ENCODE measurements around the gene TMED1.

The TMED1 gene

GRCh38 chr19:10796653-10797052 is 39.4 kb downstream of the TMED1 start:
- Histone ChIP-seq H3K4me3 (replicated peaks; ENCODE audit: insufficient read depth, low read length) (no peak overlapping the region), H3K27me3 (ENCODE audit: insufficient read depth, poor library complexity, severe bottlenecking) (no peaks in the 10 kb centered on the region), H3K27ac (replicated peaks) (no peak overlapping the region)
- DNase-seq (ENCODE audit: low read depth in 1 of 2, low spot score in 1 of 2) = no peak
- TF ChIP-seq POLR2AphosphoS5 (IDR thresholded peaks at IDR 0.05; ENCODE audit: low read depth) = no peak
- TF ChIP-seq, protein P1, sequence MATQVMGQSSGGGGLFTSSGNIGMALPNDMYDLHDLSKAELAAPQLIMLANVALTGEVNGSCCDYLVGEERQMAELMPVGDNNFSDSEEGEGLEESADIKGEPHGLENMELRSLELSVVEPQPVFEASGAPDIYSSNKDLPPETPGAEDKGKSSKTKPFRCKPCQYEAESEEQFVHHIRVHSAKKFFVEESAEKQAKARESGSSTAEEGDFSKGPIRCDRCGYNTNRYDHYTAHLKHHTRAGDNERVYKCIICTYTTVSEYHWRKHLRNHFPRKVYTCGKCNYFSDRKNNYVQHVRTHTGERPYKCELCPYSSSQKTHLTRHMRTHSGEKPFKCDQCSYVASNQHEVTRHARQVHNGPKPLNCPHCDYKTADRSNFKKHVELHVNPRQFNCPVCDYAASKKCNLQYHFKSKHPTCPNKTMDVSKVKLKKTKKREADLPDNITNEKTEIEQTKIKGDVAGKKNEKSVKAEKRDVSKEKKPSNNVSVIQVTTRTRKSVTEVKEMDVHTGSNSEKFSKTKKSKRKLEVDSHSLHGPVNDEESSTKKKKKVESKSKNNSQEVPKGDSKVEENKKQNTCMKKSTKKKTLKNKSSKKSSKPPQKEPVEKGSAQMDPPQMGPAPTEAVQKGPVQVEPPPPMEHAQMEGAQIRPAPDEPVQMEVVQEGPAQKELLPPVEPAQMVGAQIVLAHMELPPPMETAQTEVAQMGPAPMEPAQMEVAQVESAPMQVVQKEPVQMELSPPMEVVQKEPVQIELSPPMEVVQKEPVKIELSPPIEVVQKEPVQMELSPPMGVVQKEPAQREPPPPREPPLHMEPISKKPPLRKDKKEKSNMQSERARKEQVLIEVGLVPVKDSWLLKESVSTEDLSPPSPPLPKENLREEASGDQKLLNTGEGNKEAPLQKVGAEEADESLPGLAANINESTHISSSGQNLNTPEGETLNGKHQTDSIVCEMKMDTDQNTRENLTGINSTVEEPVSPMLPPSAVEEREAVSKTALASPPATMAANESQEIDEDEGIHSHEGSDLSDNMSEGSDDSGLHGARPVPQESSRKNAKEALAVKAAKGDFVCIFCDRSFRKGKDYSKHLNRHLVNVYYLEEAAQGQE (IDR thresholded peaks at IDR 0.05; ENCODE audit: insufficient replicate concordance, low read depth) = no peak
- no peak for TF ChIP-seq SPI1 (IDR thresholded peaks at IDR 0.05; ENCODE audit: borderline replicate concordance, low read depth)
- no peak for TF ChIP-seq CTCF (IDR thresholded peaks at IDR 0.05; ENCODE audit: insufficient read depth, low read length)
- no peak for TF ChIP-seq GABPA (IDR thresholded peaks at IDR 0.05; ENCODE audit: low read depth)

GRCh38 chr19:10789866-10790265 is 46.1 kb downstream of the TMED1 start:
- no peaks in the 10 kb centered on the region for H3K27me3 ChIP-seq (ENCODE audit: insufficient read depth, poor library complexity, severe bottlenecking)
- no peak for DNase-seq (ENCODE audit: low read depth in 1 of 2, low spot score in 1 of 2)
- no peak overlapping the region for H3K4me3 ChIP-seq (replicated peaks; ENCODE audit: insufficient read depth, low read length)
- TF ChIP-seq, protein P1 (IDR thresholded peaks at IDR 0.05; ENCODE audit: insufficient replicate concordance, low read depth) = no peak
- H3K27ac ChIP-seq (replicated peaks) = no peak overlapping the region

DNA sequence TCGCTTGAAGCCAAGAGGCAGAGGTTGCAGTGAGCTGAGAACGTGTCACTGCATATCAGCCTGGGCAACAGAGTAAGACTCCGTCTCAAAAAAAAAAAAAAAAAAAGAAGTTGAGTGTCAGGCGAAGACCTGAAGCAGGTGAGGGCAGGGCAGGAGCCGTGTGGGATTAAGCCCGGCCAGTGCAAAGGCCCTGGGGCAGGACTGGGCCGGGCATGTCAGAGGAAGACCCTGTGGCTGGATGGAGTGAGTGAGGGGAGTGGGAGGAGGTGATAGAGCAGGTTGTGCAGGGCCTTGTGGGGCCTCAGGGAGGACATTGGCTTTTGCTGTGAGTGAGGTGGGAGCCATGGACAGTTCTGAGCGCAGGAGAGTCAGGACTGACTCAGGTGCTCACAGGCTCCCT is 47.9 kb downstream of the TMED1 start:
- TF ChIP-seq CTCF (IDR thresholded peaks at IDR 0.05; ENCODE audit: insufficient read depth, low read length) (no peak), POLR2AphosphoS5 (IDR thresholded peaks at IDR 0.05; ENCODE audit: low read depth) (no peak), GABPA (IDR thresholded peaks at IDR 0.05; ENCODE audit: low read depth) (no peak), SPI1 (IDR thresholded peaks at IDR 0.05; ENCODE audit: borderline replicate concordance, low read depth) (no peak)
- TF ChIP-seq, protein P1 (IDR thresholded peaks at IDR 0.05; ENCODE audit: insufficient replicate concordance, low read depth) = no peak
- Histone ChIP-seq H3K27ac (replicated peaks) (no peak overlapping the region), H3K4me3 (replicated peaks; ENCODE audit: insufficient read depth, low read length) (no peak overlapping the region), H3K27me3 (ENCODE audit: insufficient read depth, poor library complexity, severe bottlenecking) (no peaks in the 10 kb centered on the region)
- no peak for DNase-seq (ENCODE audit: low read depth in 1 of 2, low spot score in 1 of 2)

GRCh38 chr19:10784257-10784656 is 51.8 kb downstream of the TMED1 start:
- no peak for TF ChIP-seq GABPA (IDR thresholded peaks at IDR 0.05; ENCODE audit: low read depth)
- no peak for TF ChIP-seq CTCF (IDR thresholded peaks at IDR 0.05; ENCODE audit: insufficient read depth, low read length)
- TF ChIP-seq SPI1 (IDR thresholded peaks at IDR 0.05; ENCODE audit: borderline replicate concordance, low read depth) = peak; percentile 98
- peak; percentile 44; the same call in 1 of the 2 replicates for TF ChIP-seq POLR2AphosphoS5 (IDR thresholded peaks at IDR 0.05; ENCODE audit: low read depth)
- H3K27ac ChIP-seq (replicated peaks) = peak overlapping the region; percentile 72
- H3K4me3 ChIP-seq (replicated peaks; ENCODE audit: insufficient read depth, low read length) = no peak overlapping the region
- peak; percentile 87 to 93 for DNase-seq (ENCODE audit: low read depth in 1 of 2, low spot score in 1 of 2)
- H3K27me3 ChIP-seq (ENCODE audit: insufficient read depth, poor library complexity, severe bottlenecking) = no peaks in the 10 kb centered on the region

All from HL-60 (cell line).